Posterior cingulate gyrus (tissue), 11 donors: ENCODE data around the gene RPL22.

Source experiments
- DNase-seq, 10 donors: peaks; one replicate each; pipeline versions ENCODE4 v3.0.0 to v3.0.0-alpha.2; 2020 to 2021; ENCODE audit warnings: mixed read lengths in 3 of 10
- intact Hi-C: fragments of 100-400 bp; cut with DNase I; formaldehyde crosslinking; loops from one replicate; pipeline ENCODE4 v1.15.1; 2023

Gene RPL22

GRCh38 chr1:6207075-6207885 lies 7.9 kb upstream of the RPL22 start:
- intact Hi-C loops, result no loop called here
- DNase-seq, result peak in 1 of 10 donors; percentile 40

DNA sequence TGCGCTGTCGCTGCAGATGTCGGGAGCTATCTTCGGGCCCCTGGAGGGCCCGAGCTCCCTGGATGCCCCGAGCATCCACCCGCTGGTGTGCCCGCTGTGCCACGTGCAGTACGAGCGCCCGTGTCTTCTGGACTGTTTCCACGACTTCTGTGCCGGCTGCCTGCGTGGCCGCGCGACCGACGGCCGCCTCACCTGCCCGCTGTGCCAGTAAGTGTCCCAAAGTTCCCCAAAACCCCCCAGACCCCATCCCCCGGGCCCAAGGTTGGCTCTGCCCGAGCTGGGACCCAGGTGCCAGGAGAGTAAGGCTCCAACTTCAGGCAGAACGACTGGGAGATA lies 7.1 kb upstream of the RPL22 start:
- peak in 1 of 10 donors; percentile 49 for DNase-seq
- intact Hi-C loops, result no loop called here

GRCh38 chr1:6205849-6206519 lies 6.6 kb upstream of the RPL22 start, which contains the start of gene RNF207:
Gene RNF207 (plus strand): TSS chr1:6206119. CDS start chr1:6206536, 417 bp downstream.
- intact Hi-C loops, result no loop called here
- peak in 2 of 10 donors; percentile 76 to 87 for DNase-seq

DNA sequence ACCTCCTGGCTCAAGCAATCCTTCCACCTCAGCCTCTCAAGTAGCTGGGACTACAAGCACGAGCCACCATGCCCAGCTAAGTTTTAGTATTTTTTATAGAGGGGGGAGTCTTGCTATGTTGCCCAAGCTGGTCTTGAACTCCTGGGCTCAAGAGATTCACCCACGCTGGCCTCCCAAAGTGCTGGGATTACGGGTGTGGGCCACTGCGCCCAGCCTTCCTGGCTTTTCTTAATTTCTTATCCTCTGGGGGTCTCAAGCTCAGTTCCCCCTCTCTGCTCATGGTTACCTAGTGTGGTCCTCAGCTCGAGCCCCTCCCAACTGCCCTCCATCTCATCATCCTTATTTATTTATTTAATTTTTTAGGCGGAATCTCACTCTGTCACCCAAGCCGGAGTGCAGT lies 2.9 kb upstream of the RPL22 start:
- DNase-seq, result peak in 2 of 10 donors; percentile 31 to 50
- intact Hi-C loops, result no loop called here

DNA sequence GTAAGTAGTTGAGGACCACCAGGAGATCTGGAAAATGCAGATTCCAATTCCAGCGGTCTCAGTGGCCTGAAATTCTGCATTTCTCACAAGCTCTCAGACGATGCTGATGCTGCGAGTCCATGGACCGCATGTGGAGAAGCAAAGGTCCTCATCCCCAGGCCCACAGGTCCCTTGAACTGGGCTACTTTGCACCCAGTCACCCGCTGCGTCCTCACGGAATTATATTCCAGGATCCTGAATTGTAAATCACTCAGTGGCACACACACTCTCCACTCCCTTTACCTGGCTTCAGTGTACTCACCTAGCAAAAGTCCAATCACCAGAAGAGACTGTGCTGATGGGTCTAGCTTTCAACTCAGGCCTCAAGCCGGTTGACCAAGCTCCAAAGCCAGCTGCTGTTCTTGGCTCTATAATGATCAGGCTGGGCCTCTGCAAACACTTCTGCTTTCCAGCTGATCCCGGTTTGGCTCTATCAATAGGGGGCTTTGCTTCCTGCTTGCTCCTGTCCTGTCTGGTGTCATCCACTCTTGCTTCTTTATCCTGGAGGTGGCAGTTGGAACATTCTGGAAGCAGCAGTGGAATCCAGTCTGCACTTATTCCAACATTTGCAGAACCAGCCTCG lies 904 bp upstream of the RPL22 start:
- peak in 1 of 10 donors; percentile 4 for DNase-seq
- intact Hi-C loops, result no loop called here

DNA sequence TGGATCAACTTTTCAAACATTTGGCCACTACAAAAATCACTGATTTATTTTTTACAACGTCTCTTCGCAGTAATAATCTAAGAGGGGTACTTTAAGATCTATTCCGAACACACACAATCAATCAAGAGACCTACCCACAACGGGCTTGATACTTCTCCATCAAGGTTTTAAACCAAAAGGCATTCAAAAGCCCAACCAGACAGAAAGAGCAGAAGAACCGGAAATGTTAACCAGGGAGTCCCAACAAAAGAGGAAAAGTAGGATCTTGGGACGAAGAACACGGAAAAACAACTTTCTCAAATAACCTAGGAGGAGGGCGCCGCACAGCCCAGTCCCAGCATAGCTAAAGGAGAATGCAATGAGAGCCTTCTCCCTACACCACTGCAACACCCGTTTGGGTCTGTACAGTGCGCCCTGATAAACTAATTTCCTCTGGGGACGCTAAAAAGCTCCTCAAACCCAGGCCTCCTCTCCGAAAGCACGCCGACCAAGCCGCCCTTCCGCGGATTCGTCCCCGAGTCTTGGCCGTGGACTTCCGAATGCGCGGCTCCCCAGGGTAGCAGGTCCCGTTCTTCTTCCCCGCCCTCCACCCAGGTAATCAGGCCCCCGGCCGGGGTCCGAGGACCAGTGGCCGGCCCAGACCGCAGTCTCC lies 623 bp downstream of the RPL22 start:
- intact Hi-C loops, result loop anchor here (1.0 kb wide), 1 partner anchor 38 kb away; no protein-coding TSS in a partner anchor
- no peak for DNase-seq

DNA sequence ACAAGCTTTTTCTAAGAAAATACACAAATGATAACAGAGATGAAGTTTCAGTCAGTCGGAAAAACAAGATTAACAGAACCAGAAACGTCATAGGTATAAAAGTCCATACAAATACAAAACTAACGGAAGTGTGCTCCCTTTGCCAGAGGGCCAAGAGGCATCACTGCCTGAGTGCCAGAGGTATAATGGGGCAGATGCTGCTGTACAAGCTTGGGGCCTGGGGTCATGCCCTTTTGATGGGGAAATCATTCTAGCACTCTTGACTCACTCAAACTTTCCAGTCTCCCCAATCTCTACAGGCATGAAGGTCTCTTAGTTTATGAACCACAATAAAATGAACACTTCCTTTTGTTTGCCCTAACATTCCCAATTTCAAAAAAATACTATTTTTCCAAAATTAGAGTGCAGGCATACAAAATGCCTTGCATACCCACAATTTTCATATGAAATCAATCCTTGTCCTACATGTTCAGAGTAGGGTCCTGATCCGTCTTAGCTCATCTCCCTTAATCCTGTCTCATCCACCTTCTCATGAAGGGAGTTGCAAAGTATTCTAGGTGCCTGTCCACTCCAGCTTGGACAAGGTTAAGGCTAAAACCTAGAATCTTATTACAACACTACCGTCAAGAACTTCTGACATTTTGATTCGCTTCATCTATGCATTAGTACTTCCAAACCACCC lies 1.5 kb downstream of the RPL22 start:
- DNase-seq, result peak in 2 of 10 donors; percentile 9 to 30
- intact Hi-C loops, result no loop called here

- DNase-seq, result peak in 2 of 10 donors; percentile 16 to 22
- intact Hi-C loops, result no loop called here
These were observed 7.4 kb downstream of the RPL22 start for GRCh38 chr1:6191968-6192367.

- intact Hi-C loops, result loop anchor here (5.0 kb wide), 1 partner anchor 136 kb away; no protein-coding TSS in a partner anchor
- no peak for DNase-seq
These were observed 10.9 kb downstream of the RPL22 start for GRCh38 chr1:6188466-6188865.

- peak in 1 of 10 donors; percentile 17 for DNase-seq
- intact Hi-C loops, result loop anchor here (5.0 kb wide), 1 partner anchor 134 kb away; no protein-coding TSS in a partner anchor
These were observed 13.6 kb downstream of the RPL22 start for GRCh38 chr1:6185635-6186382.

GRCh38 chr1:6185151-6185550 lies 14.2 kb downstream of the RPL22 start:
- DNase-seq, result no peak
- intact Hi-C loops, result loop anchor here (5.0 kb wide), 1 partner anchor 133 kb away; no protein-coding TSS in a partner anchor

- peak in 1 of 10 donors; percentile 20 for DNase-seq
- intact Hi-C loops, result no loop called here
These were observed 15.2 kb downstream of the RPL22 start for GRCh38 chr1:6184083-6184783.

DNA sequence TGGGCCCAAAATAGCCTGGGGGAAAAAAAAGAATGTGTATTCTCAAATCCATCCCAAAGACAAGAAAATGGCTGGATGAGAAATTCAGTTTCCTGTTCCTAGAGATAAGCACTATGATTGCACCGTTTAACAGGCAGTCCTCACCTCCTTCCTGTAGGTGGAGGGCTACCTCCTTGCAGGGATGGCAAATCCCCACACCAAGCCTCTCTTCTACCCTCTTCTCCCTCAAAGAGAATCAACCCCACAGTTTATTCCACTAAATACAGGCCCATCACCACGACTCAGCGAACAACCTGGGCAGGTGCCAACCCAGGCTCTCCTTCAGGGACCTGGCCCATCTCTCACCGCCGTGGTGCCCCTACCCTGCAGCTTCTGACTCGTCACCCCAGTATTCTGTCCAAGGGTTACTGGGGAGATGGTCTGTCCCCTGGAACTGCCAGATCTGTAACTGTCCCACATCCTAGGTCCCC lies 15.8 kb downstream of the RPL22 start:
- DNase-seq, result peak in 2 of 10 donors; percentile 49 to 78
- intact Hi-C loops, result no loop called here

- peak in 1 of 10 donors; percentile 71 for DNase-seq
- intact Hi-C loops, result no loop called here
These were observed 18.0 kb downstream of the RPL22 start for GRCh38 chr1:6181347-6181770.

DNA sequence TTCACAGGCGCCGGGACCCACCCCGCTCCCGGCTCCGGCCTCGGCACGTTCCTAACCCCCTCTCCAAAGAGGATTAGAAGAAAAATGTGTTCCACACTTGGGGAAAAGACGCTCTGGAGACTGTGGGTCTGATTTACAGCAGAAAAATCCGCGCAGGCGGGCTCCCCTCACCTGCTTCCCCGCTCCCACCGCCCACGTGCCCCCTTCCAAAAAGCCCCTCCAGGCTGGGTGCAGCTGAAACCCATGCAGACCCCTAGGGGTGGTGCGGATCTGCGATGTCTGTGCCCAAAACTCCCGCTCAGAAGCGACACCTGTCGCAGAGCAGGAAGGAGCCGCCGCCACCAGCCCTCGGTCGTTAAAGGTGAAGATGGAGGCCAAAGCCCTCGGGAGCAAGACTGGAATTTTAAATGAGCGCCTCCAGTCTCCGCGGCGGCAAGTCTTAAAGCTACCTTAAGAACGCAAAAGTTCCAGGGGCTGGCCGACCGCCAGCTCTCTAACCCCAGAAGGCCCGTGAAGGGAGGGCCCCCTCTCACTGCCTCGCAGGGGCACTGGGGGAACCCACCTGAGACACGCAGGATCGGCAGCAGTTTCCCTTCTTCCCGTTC lies 18.6 kb downstream of the RPL22 start:
- DNase-seq, result peak in 3 of 10 donors; percentile 69 to 87 (median 82)
- intact Hi-C loops, result no loop called here

- intact Hi-C loops, result no loop called here
- peak in 6 of 10 donors; percentile 58 to 94 (median 77) for DNase-seq
These were observed 19.1 kb downstream of the RPL22 start, which contains the start of gene CHD5 for GRCh38 chr1:6180268-6180706. Gene CHD5 (minus strand): TSS chr1:6180321. CDS start chr1:6180023, 298 bp downstream.

DNA sequence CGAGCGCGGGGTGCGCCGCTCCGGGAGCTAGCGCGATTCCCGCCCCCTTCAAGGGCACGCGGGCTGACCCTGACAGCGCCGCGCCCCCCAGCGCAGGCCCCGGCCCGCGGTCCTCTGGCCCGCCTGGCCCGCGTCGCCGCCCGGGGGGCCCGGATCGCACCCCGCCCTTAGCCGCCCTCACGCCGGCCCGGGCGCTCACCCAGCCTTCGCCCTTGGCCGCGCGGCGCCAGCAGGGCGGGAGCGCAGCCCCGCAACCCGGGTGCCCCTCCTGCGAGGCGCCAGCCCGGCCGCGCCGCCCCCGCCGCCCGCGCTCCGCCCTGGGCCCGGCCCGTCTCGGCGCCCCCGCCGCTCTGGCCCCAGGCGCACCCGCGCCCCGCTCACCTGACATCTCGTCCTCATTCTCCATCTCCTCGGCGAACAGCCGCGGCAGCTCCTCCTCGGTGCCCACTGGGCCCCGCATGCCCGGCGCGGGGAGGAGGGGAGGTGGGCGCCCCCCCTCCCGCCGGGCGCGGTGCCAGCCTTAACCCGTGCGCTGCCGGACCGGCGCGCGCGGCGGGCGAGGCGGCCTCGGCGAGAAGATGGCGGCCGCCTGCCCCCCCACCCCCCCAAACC lies 19.7 kb downstream of the RPL22 start:
- intact Hi-C loops, result no loop called here
- peak in 2 of 10 donors; percentile 66 to 84 for DNase-seq
